Measurements from ENCODE around the gene TOR1A.

DNA sequence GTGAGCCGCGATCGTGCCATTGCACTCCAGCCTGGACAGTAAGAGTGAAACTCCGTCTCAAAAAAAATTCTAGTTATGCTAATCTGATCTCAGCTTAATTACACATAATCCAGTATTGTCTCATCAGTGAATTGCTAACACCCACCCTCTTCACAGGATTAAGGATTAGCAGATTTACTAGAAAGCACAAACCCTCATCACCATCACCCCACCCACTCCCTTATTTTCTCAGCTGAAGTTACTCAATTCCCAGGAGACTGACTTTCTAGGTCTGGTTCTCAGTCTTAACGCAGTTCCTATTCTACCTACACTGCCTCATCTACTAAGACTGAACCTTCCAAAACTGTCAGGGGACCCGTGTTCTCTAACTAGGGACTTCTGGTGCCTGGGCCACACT, 12.0 kb downstream of the TOR1A start:
- TF ChIP-seq, protein P1, sequence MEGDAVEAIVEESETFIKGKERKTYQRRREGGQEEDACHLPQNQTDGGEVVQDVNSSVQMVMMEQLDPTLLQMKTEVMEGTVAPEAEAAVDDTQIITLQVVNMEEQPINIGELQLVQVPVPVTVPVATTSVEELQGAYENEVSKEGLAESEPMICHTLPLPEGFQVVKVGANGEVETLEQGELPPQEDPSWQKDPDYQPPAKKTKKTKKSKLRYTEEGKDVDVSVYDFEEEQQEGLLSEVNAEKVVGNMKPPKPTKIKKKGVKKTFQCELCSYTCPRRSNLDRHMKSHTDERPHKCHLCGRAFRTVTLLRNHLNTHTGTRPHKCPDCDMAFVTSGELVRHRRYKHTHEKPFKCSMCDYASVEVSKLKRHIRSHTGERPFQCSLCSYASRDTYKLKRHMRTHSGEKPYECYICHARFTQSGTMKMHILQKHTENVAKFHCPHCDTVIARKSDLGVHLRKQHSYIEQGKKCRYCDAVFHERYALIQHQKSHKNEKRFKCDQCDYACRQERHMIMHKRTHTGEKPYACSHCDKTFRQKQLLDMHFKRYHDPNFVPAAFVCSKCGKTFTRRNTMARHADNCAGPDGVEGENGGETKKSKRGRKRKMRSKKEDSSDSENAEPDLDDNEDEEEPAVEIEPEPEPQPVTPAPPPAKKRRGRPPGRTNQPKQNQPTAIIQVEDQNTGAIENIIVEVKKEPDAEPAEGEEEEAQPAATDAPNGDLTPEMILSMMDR (IDR thresholded peaks at IDR 0.05 in 2 of 3, conservative IDR thresholded peaks at IDR 0.05 in 1 of 3; ENCODE audit: borderline replicate concordance in 1 of 3, insufficient read depth in 1 of 3, low read depth in 2 of 3, low read length in 2 of 3), result no peak
- TF ChIP-seq SIN3A (IDR thresholded peaks at IDR 0.05; ENCODE audit: low read depth) (no peak), ZNF274 (IDR thresholded peaks at IDR 0.05; ENCODE audit: low read depth, low read length) (no peak), POLR2A (IDR thresholded peaks at IDR 0.05; ENCODE audit: borderline replicate concordance, extremely low read depth, insufficient read depth, insufficient read length) (no peak), EZH2 (IDR thresholded peaks at IDR 0.05) (no peak)
